Uterus (tissue), 2 donors: ENCODE results near the gene FGF11.

Source experiments
- CTCF ChIP-seq, 4 experiments: fragments of 200-600 bp in 2 of 4; fragments of 450-650 bp in 2 of 4; sonication (generic) in 2 of 4; IDR thresholded peaks; one replicate each; pipeline ENCODE4 v1.5.1; 2016 to 2019; ENCODE audit warnings: antibody characterized with exemption in 4 of 4, mild to moderate bottlenecking in 2 of 4, moderate library complexity in 1 of 4
- POLR2A ChIP-seq, 2 donors: fragments of 450-650 bp; IDR thresholded peaks; one replicate each; pipeline ENCODE4 v1.6.1; 2016; ENCODE audit warnings: antibody characterized with exemption in 2 of 2, mild to moderate bottlenecking in 1 of 2, moderate library complexity in 1 of 2

GRCh38 chr17:7392696-7393612, 46.4 kb upstream of the FGF11 start:
- TF ChIP-seq CTCF (IDR thresholded peaks at IDR 0.05) (no peak), POLR2A (IDR thresholded peaks at IDR 0.05) (no peak)
